K562 (cell line): ENCODE measurements around the gene PDE1A. TPM values are rescaled to one million over a fixed set of nuclear protein-coding genes. Genes with fewer than 3 reads are reported as not detected.

Experiments used
- ATAC-seq: fragments of 200-7000 bp; cut with Tn5 transposase; 3 replicates; pipeline ENCODE4 v1.9.1; 2020; ENCODE audit warnings: moderate library complexity
- BruUV-seq: library from RNA; stranded (reverse); fragments of 400-500 nt; replicated peaks from 2 replicates; lab custom pipeline; 2021; lab: Mats Ljungman, UMichigan
- CTCF ChIA-PET: fragments of 300-600 bp; formaldehyde crosslinking; extraction: SDS; loops from one replicate; lab custom pipeline; 2021; ENCODE audit warnings: low intra/inter-chr PET ratio; lab: Yijun Ruan, JAX
- POLR2A ChIA-PET: fragments of 300-600, 350-650 bp; sonication (Branson Sonifier 250); formaldehyde crosslinking; extraction: SDS; loops from one replicate; lab custom pipeline; 2021; ENCODE audit warnings: antibody characterized with exemption, inconsistent platforms; lab: Yijun Ruan, JAX
- DNase-seq, 4 experiments: peaks; one replicate each; pipeline versions ENCODE4 v3.0.0 to v3.0.0-alpha.2; 2011 to 2018; ENCODE audit warnings: low spot score in 3 of 4, mixed read lengths in 3 of 4; ENCODE audit errors: extremely low read depth in 1 of 4
- FAIRE-seq: peaks from 2 replicates; lab custom pipeline; 2011; peaks lifted over from hg19 to GRCh38; lab: Jason Lieb, UNC
- H2AFZ ChIP-seq: 2 replicates; pipeline ENCODE4 v1.6.0; 2011; ENCODE audit warnings: low read depth, low read length, control low read depth, inconsistent platforms
- H3K27ac ChIP-seq: fragments of 200-600 bp; 3 replicates; pipeline ENCODE4 v1.8.0; 2011; ENCODE audit warnings: low read depth, mild to moderate bottlenecking, control low read depth, inconsistent platforms, low read length, moderate library complexity, mixed read lengths; ENCODE audit errors: extremely low read depth
- H3K27me3 ChIP-seq, 2 experiments: fragments of 300-600 bp in 1 of 2; 2 replicates in 1 of 2; 3 replicates in 1 of 2; pipeline versions ENCODE4 v1.6.0 to v1.8.0; 2011; ENCODE audit warnings: inconsistent platforms in 2 of 2, low read length in 2 of 2, mild to moderate bottlenecking in 1 of 2, mixed read lengths in 1 of 2, moderate library complexity in 1 of 2; ENCODE audit not compliant: control insufficient read depth in 2 of 2, insufficient read depth in 2 of 2
- H3K36me3 ChIP-seq: fragments of 300-600 bp; 3 replicates; pipeline ENCODE4 v1.8.0; 2011; ENCODE audit warnings: mild to moderate bottlenecking, low read length, inconsistent platforms; ENCODE audit not compliant: control insufficient read depth, insufficient read depth
- H3K4me1 ChIP-seq, 2 experiments: fragments of 200-600 bp in 1 of 2; replicated peaks in 1 of 2; 2 replicates in 1 of 2; 3 replicates in 1 of 2; pipeline versions ENCODE4 v1.5.1 to v1.8.0; 2011; ENCODE audit warnings: inconsistent platforms in 2 of 2, low read length in 2 of 2, mild to moderate bottlenecking in 1 of 2, mixed read lengths in 1 of 2, moderate library complexity in 1 of 2; ENCODE audit not compliant: control insufficient read depth in 2 of 2, insufficient read depth in 2 of 2
- H3K4me2 ChIP-seq: 2 replicates; pipeline ENCODE4 v1.6.1; 2011; ENCODE audit warnings: low read length, control low read depth, inconsistent platforms, mixed read lengths; ENCODE audit not compliant: insufficient read depth
- H3K4me3 ChIP-seq: fragments of 200-600 bp; sonication (generic), shearing (Covaris generic); 2 replicates; pipeline ENCODE4 v1.5.1; 2016; ENCODE audit warnings: control low read depth, inconsistent platforms
- H3K79me2 ChIP-seq: fragments of 200-600 bp; 3 replicates; pipeline ENCODE4 v1.8.0; 2011; ENCODE audit warnings: low read length, inconsistent platforms; ENCODE audit not compliant: control insufficient read depth, insufficient read depth
- H3K9ac ChIP-seq, 2 experiments: 2 replicates each; pipeline versions ENCODE4 v1.6.0 to v1.6.1; 2011; ENCODE audit warnings: low read depth in 2 of 2, low read length in 2 of 2, control low read depth in 1 of 2, inconsistent platforms in 1 of 2, mild to moderate bottlenecking in 1 of 2, mixed read lengths in 1 of 2; ENCODE audit not compliant: insufficient read depth in 1 of 2
- H3K9me1 ChIP-seq: one replicate; pipeline ENCODE4 v1.6.0; 2011; ENCODE audit warnings: inconsistent platforms, mild to moderate bottlenecking, low read length, moderate library complexity; ENCODE audit not compliant: control insufficient read depth, insufficient read depth
- H3K9me3 ChIP-seq: replicated peaks from 2 replicates; pipeline ENCODE4 v1.5.1; 2011; ENCODE audit warnings: low read depth, low read length, inconsistent platforms; ENCODE audit not compliant: control insufficient read depth, insufficient read depth
- H4K20me1 ChIP-seq: replicated peaks from 2 replicates; pipeline ENCODE4 v1.6.1; 2011; ENCODE audit warnings: low read length, inconsistent platforms, mixed read lengths; ENCODE audit not compliant: control insufficient read depth, insufficient read depth
- EWSR1 ChIP-seq: fragments of 450-650 bp; IDR thresholded peaks from 2 replicates; pipeline ENCODE4 v1.6.1; 2018; ENCODE audit warnings: borderline replicate concordance, mild to moderate bottlenecking, low read depth, moderate library complexity; ENCODE audit not compliant: partially characterized antibody
- PHF20 ChIP-seq: fragments of 450-650 bp; IDR thresholded peaks from 2 replicates; pipeline ENCODE4 v1.6.1; 2018; ENCODE audit not compliant: partially characterized antibody
- SFPQ ChIP-seq: fragments of 200-400 bp; formaldehyde crosslinking; IDR thresholded peaks from 2 replicates; pipeline ENCODE4 v1.6.1; 2017; ENCODE audit warnings: mild to moderate bottlenecking, low read depth, low read length, moderate library complexity
- USF1 ChIP-seq: sonication (generic); formaldehyde crosslinking; IDR thresholded peaks from 2 replicates; pipeline ENCODE4 v1.9.0; 2022; ENCODE audit warnings: mild to moderate bottlenecking, missing genetic modification reagents
- in situ Hi-C: fragments of 300-500 bp; cut with MboI; formaldehyde crosslinking; loops from 4 replicates; pipeline ENCODE4 v1.15.0; 2018; ENCODE audit warnings: inconsistent platforms, mixed read lengths
- intact Hi-C: fragments of 100-400 bp; cut with micrococcal nuclease; formaldehyde crosslinking; loops from 2 replicates; pipeline ENCODE4 v1.14.2; 2022
- polyA plus RNA-seq, 8 experiments: library from polyadenylated mRNA; depleted of rRNA in 4 of 8; stranded (reverse) in 5 of 8; unstranded in 3 of 8; fragments of >200 nt; fragmentation: Nextera tagmentation in 2 of 8; fragmentation: Illumina TruSeq in 1 of 8; extraction: Ambion mirVana in 2 of 8; extraction: Trizol in 1 of 8; gene quantifications; 2 replicates each; pipeline versions ENCODE4 v1.2.1 to v1.2.3, GENCODE V29; 2011 to 2014; ENCODE audit warnings: inconsistent platforms in 1 of 8, missing spikeins in 1 of 8
- total RNA-seq, 7 experiments: library from RNA; depleted of rRNA in 6 of 7; stranded (reverse); fragments of >200 nt in 6 of 7; fragmentation: Illumina TruSeq in 2 of 7; extraction: Trizol in 2 of 7; gene quantifications; 2 replicates each; pipeline versions ENCODE4 v1.2.1 to v1.2.3, GENCODE V29; 2011 to 2021; ENCODE audit warnings: low replicate concordance in 1 of 7

PDE1A gene
- total and polyA plus RNA-seq, 9 of the 15 experiments (the other 6 are each of a cell fraction or from before 2014, with no cell fraction given) = 0.14 to 0.91 (median 0.32) TPM

GRCh38 chr2:182267971-182268370 lies 158.9 kb downstream of the PDE1A start (continued):
- no peak for TF ChIP-seq SFPQ
- TF ChIP-seq USF1 (CRISPR knock-in tag) = no peak

GRCh38 chr2:182266909-182267308 lies 159.9 kb downstream of the PDE1A start:
- in situ Hi-C loops (no loop called here), intact Hi-C loops (no loop called here)
- H3K36me3 ChIP-seq = no peaks in the 10 kb centered on the region
- H4K20me1 ChIP-seq = no peaks in the 10 kb centered on the region
- H3K27ac ChIP-seq = no peak overlapping the region
- H3K4me3 ChIP-seq = no peak overlapping the region
- no peaks in the 10 kb centered on the region for H3K9me1 ChIP-seq
- TF ChIP-seq PHF20 (no peak), EWSR1 (no peak)
- no peak overlapping the region for H3K9ac ChIP-seq
- FAIRE-seq (no peak), DNase-seq (no peak), ATAC-seq (no peak)
- no peaks in the 10 kb centered on the region for H3K27me3 ChIP-seq
- ChIA-PET CTCF (no interaction called here), POLR2A (no interaction called here)
- BruUV-seq = no TSS peak
- H3K4me2 ChIP-seq = no peak overlapping the region
- H3K79me2 ChIP-seq = no peaks in the 10 kb centered on the region
- H3K9me3 ChIP-seq = no peaks in the 10 kb centered on the region
- H2AFZ ChIP-seq = no peak overlapping the region
- no peaks in the 10 kb centered on the region for H3K4me1 ChIP-seq
